Transverse colon (tissue), 4 donors: ENCODE results near the gene TBCK.

Experiments
- EP300 ChIP-seq: sonication (generic); formaldehyde crosslinking; IDR thresholded peaks from one replicate; pipeline ENCODE4 v1.6.1; 2017; ENCODE audit warnings: antibody characterized with exemption, low read depth
- POLR2A ChIP-seq: fragments of 450-650 bp; IDR thresholded peaks from one replicate; pipeline ENCODE4 v1.6.1; 2016; ENCODE audit warnings: antibody characterized with exemption, mild to moderate bottlenecking, moderate library complexity
- POLR2AphosphoS5 ChIP-seq, 3 donors: sonication (generic); formaldehyde crosslinking; IDR thresholded peaks; one replicate each; pipeline ENCODE4 v1.6.1; 2016; ENCODE audit warnings: antibody characterized with exemption in 3 of 3
- TF ChIP-seq, protein P1 (sequence below), 5 experiments: fragments of 200-600 bp in 3 of 5; fragments of 450-650 bp in 2 of 5; sonication (generic) in 3 of 5; IDR thresholded peaks; 1 replicate in 2 of 5; 2 replicates in 3 of 5; pipeline ENCODE4 v1.5.1; 2016 to 2017; ENCODE audit warnings: antibody characterized with exemption in 5 of 5, inconsistent platforms in 3 of 5, mild to moderate bottlenecking in 2 of 5, moderate library complexity in 1 of 5

DNA sequence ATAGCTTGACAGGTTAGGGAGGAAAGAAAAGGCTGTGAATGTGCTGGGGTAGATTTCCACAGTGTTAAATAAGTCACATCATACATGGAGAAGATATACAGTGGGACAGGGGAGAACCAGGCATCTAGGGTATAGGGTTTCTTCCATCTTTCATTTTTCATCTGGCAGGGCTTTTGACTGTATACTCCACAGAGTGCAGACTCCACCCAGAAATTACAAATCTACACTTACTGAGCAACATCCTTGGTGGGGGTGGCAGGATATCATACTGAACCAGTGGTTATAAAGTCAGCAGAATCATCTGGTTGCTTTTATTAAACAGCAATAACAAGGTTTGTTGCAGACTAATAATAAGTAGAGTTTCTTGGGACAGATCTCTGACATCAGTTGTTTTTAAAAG is 266.5 kb downstream of the TBCK start:
- TF ChIP-seq, protein P1, sequence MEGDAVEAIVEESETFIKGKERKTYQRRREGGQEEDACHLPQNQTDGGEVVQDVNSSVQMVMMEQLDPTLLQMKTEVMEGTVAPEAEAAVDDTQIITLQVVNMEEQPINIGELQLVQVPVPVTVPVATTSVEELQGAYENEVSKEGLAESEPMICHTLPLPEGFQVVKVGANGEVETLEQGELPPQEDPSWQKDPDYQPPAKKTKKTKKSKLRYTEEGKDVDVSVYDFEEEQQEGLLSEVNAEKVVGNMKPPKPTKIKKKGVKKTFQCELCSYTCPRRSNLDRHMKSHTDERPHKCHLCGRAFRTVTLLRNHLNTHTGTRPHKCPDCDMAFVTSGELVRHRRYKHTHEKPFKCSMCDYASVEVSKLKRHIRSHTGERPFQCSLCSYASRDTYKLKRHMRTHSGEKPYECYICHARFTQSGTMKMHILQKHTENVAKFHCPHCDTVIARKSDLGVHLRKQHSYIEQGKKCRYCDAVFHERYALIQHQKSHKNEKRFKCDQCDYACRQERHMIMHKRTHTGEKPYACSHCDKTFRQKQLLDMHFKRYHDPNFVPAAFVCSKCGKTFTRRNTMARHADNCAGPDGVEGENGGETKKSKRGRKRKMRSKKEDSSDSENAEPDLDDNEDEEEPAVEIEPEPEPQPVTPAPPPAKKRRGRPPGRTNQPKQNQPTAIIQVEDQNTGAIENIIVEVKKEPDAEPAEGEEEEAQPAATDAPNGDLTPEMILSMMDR (IDR thresholded peaks at IDR 0.05) = no peak
- TF ChIP-seq POLR2A (no peak), POLR2AphosphoS5 (IDR thresholded peaks at IDR 0.05) (no peak), EP300 (no peak)
